ENCODE data around the gene VGF. TPM values are rescaled to one million over a fixed set of nuclear protein-coding genes. Genes with fewer than 3 reads are reported as not detected.

Gene VGF
- total RNA-seq, 2 donors from 2014 or later, result 0.90 to 3.1 TPM

GRCh38 chr7:101197991-101198390 is 32.6 kb upstream of the VGF start:
- TF ChIP-seq CTCF (IDR thresholded peaks at IDR 0.05), result no peak
- Histone ChIP-seq H3K27ac (no peak overlapping the region), H3K9me3 (no peaks in the 10 kb centered on the region), H3K4me3 (no peak overlapping the region), H3K36me3 (no peaks in the 10 kb centered on the region), H3K9ac (ENCODE audit: low read depth in 2 of 2, low read length in 2 of 2) (no peak overlapping the region), H3K27me3 (peaks cover 8% of the 10 kb centered on the region), H3K4me1 (no peaks in the 10 kb centered on the region)
- DNase-seq, result no peak
- intact Hi-C loops (cut with DNase I), result no loop called here

- DNase-seq, result no peak
- Histone ChIP-seq H3K36me3 (no peaks in the 10 kb centered on the region), H3K9ac (ENCODE audit: low read depth in 2 of 2, low read length in 2 of 2) (no peak overlapping the region), H3K4me1 (no peaks in the 10 kb centered on the region), H3K27ac (no peak overlapping the region), H3K9me3 (no peaks in the 10 kb centered on the region), H3K4me3 (no peak overlapping the region), H3K27me3 (no peaks in the 10 kb centered on the region)
- no peak for TF ChIP-seq CTCF (IDR thresholded peaks at IDR 0.05)
- intact Hi-C loops (cut with DNase I), result no loop called here
These were observed 30.5 kb upstream of the VGF start for GRCh38 chr7:101195884-101196283.

- Histone ChIP-seq H3K9ac (ENCODE audit: low read depth in 2 of 2, low read length in 2 of 2) (no peak overlapping the region), H3K36me3 (no peaks in the 10 kb centered on the region), H3K9me3 (no peaks in the 10 kb centered on the region), H3K27ac (no peak overlapping the region), H3K4me3 (no peak overlapping the region), H3K27me3 (no peaks in the 10 kb centered on the region), H3K4me1 (peaks cover 5% of the 10 kb centered on the region)
- TF ChIP-seq CTCF (IDR thresholded peaks at IDR 0.05), result no peak
- no peak for DNase-seq
- intact Hi-C loops (cut with DNase I), result no loop called here
These were observed 23.7 kb upstream of the VGF start for GRCh38 chr7:101189109-101189508.

DNA sequence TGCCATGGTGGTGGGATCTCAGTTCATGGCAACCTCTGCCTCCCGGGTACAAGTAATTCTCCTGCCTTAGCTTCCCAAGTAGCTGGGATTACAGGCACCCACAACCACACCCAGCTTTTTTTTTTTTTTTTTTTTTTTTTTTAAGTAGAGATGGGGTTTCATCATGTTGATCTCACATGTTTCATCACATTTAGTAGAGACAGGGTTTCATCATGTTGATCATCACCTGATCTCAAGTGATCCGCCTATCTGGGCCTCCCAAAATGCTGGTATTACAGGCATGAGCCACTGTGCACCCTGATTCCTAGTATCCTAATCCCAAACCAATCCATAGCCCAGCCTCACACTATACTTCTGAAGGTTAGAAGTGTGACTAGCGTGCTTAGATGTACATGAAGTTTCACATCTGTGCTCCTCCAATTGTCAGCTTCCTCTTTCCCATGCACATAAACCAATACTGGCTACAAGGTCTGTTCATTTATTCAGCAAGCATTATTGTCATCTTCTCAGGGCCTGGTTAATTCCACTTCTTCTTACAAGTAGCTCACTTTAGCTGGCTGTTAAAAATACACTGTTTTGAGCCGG is 21.6 kb upstream of the VGF start:
- Histone ChIP-seq H3K27ac (no peak overlapping the region), H3K4me1 (peaks cover 5% of the 10 kb centered on the region), H3K9me3 (no peaks in the 10 kb centered on the region), H3K4me3 (no peak overlapping the region), H3K36me3 (no peaks in the 10 kb centered on the region), H3K9ac (ENCODE audit: low read depth in 2 of 2, low read length in 2 of 2) (no peak overlapping the region), H3K27me3 (no peaks in the 10 kb centered on the region)
- intact Hi-C loops (cut with DNase I), result no loop called here
- no peak for TF ChIP-seq CTCF (IDR thresholded peaks at IDR 0.05)
- no peak for DNase-seq

DNA sequence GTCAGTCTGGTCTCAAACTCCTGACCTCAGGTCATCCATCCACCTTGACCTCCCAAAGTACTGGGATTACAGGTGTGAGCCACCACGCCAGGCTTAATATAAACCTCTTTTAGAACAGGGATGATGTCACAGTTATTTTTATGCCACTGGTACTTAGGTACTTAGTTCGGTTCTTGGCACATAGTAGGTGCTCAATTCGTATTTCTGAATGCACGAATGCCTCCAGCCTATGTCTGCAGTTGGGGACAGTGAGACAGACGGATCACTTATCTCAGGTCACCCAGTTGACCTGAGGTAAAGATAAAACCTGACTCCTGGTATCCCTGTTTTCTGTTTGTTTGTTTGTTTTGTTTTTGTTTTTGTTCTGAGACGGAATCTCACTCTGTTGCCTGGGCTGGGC is 20.8 kb upstream of the VGF start:
- Histone ChIP-seq H3K27me3 (peaks cover 2% of the 10 kb centered on the region), H3K4me1 (peaks cover 5% of the 10 kb centered on the region), H3K4me3 (no peak overlapping the region), H3K27ac (no peak overlapping the region), H3K9me3 (no peaks in the 10 kb centered on the region), H3K36me3 (no peaks in the 10 kb centered on the region), H3K9ac (ENCODE audit: low read depth in 2 of 2, low read length in 2 of 2) (no peak overlapping the region)
- intact Hi-C loops (cut with DNase I), result no loop called here
- no peak for TF ChIP-seq CTCF (IDR thresholded peaks at IDR 0.05)
- DNase-seq, result no peak
